OCI-M1 (cell line): ENCODE results near the gene FTCD.
"Not testable (repeated sequence)": the region's sequence is repeated elsewhere in the genome, so short reads cannot be mapped to it uniquely, and the experiment has no call there.

Experiments
- DNase-seq: peaks from one replicate; lab custom pipeline; 2025; lab: John Stamatoyannopoulos, UW

Gene FTCD

GRCh38 chr21:46153247-46154154 is 1.9 kb downstream of the FTCD start:
- DNase-seq, result peak; percentile 87

GRCh38 chr21:46152927-46153246 is 2.5 kb downstream of the FTCD start:
- no peak for DNase-seq

GRCh38 chr21:46151989-46152926 is 3.1 kb downstream of the FTCD start:
- no peak for DNase-seq

GRCh38 chr21:46151261-46151988 is 4.0 kb downstream of the FTCD start:
- no peak for DNase-seq

- no peak for DNase-seq
These were observed 4.8 kb downstream of the FTCD start for GRCh38 chr21:46150491-46151121.

- DNase-seq, result no peak
These were observed 5.3 kb downstream of the FTCD start for GRCh38 chr21:46150073-46150472.

GRCh38 chr21:46149205-46149901 is 6.0 kb downstream of the FTCD start:
- no peak for DNase-seq

- no peak for DNase-seq
These were observed 7.3 kb downstream of the FTCD start for GRCh38 chr21:46148106-46148505.

- peak; percentile 77 for DNase-seq
These were observed 8.0 kb downstream of the FTCD start for GRCh38 chr21:46147429-46147828.

GRCh38 chr21:46146856-46147255 is 8.5 kb downstream of the FTCD start:
- DNase-seq, result no peak

GRCh38 chr21:46145840-46146691 is 9.3 kb downstream of the FTCD start:
- DNase-seq, result no peak

- no peak for DNase-seq
These were observed 10.1 kb downstream of the FTCD start for GRCh38 chr21:46145159-46145839.

GRCh38 chr21:46144464-46145070 is 10.8 kb downstream of the FTCD start:
- DNase-seq, result peak; percentile 27

- DNase-seq, result peak; percentile 24
These were observed 12.6 kb downstream of the FTCD start for GRCh38 chr21:46142582-46143473.

GRCh38 chr21:46141767-46142581 is 13.4 kb downstream of the FTCD start:
- no peak for DNase-seq

- not testable (repeated sequence) for DNase-seq
These were observed 14.9 kb downstream of the FTCD start for GRCh38 chr21:46140352-46141003.

GRCh38 chr21:46139686-46140085 is 15.7 kb downstream of the FTCD start:
- no peak for DNase-seq
